ENCODE data around the gene C10orf67.

DNA sequence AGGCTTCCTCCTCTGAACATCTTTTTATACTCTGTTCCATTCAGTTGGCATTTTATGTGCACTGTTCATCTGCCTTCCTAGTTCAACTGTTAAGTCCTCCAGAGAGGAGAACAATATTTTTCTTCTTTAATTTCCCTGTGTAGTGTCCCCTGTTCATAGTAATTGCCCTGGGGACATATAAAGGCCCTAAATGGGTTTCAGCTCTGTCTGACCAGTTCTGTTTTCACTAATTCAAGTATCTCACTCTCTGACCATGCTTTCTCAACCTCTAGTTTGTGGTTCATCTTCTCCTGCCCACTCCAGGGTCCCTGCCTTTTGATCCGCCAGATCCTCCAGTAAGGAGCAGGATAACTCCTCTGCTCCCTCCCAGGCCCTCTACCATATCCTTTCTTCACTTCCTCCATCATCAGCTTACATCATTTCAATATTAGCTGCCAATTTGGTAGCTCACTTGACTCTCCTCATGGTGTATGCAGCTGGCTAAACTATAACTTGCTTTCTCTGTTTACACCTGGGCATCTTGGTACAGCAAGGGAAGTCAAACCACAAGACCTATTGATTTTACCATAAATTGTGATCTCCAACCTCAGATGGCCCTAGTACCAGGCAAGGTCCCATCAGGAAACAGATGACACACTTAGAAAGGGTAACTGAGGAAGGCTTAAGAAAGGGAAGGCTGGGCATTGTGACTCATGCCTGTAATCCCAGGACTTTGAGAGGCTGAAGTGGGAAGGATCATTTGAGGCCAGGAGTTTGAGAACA, 17.7 kb upstream of the C10orf67 start:
- TF ChIP-seq RFX5 (IDR thresholded peaks at IDR 0.05; ENCODE audit: borderline replicate concordance, low read depth, low read length) (no peak), BCL11A (IDR thresholded peaks at IDR 0.05; ENCODE audit: low read depth in 2 of 2, low read length in 2 of 2) (no peak), CREB1 (IDR thresholded peaks at IDR 0.05) (no peak), RAD21 (IDR thresholded peaks at IDR 0.05 in 1 of 2, conservative IDR thresholded peaks at IDR 0.05 in 1 of 2; ENCODE audit: low read depth in 2 of 2, low read length in 2 of 2) (no peak), EGR1 (IDR thresholded peaks at IDR 0.05; ENCODE audit: borderline replicate concordance, low read depth, low read length) (no peak), SIN3A (conservative IDR thresholded peaks at IDR 0.05 in 1 of 2, IDR thresholded peaks at IDR 0.05 in 1 of 2; ENCODE audit: low read depth in 1 of 2, low read length in 2 of 2) (no peak), POLR2A (IDR thresholded peaks at IDR 0.05; ENCODE audit: control extremely low read depth in 1 of 2, low read depth in 2 of 2, low read length in 2 of 2) (no peak), POLR2AphosphoS5 (IDR thresholded peaks at IDR 0.05; ENCODE audit: low read depth, low read length) (no peak), SUZ12 (IDR thresholded peaks at IDR 0.05; ENCODE audit: low read length) (no peak), EP300 (IDR thresholded peaks at IDR 0.05; ENCODE audit: borderline replicate concordance in 1 of 2, low read depth in 2 of 2, low read length in 2 of 2) (no peak), YY1 (IDR thresholded peaks at IDR 0.05; ENCODE audit: low read depth, low read length) (no peak)
- TF ChIP-seq, protein P1, sequence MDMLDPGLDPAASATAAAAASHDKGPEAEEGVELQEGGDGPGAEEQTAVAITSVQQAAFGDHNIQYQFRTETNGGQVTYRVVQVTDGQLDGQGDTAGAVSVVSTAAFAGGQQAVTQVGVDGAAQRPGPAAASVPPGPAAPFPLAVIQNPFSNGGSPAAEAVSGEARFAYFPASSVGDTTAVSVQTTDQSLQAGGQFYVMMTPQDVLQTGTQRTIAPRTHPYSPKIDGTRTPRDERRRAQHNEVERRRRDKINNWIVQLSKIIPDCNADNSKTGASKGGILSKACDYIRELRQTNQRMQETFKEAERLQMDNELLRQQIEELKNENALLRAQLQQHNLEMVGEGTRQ (IDR thresholded peaks at IDR 0.05; ENCODE audit: low read length) = no peak
- TF ChIP-seq, protein P2, sequence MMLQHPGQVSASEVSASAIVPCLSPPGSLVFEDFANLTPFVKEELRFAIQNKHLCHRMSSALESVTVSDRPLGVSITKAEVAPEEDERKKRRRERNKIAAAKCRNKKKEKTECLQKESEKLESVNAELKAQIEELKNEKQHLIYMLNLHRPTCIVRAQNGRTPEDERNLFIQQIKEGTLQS (IDR thresholded peaks at IDR 0.05; ENCODE audit: insufficient read depth, low read depth, low read length) = no peak
- TF ChIP-seq, protein P3, sequence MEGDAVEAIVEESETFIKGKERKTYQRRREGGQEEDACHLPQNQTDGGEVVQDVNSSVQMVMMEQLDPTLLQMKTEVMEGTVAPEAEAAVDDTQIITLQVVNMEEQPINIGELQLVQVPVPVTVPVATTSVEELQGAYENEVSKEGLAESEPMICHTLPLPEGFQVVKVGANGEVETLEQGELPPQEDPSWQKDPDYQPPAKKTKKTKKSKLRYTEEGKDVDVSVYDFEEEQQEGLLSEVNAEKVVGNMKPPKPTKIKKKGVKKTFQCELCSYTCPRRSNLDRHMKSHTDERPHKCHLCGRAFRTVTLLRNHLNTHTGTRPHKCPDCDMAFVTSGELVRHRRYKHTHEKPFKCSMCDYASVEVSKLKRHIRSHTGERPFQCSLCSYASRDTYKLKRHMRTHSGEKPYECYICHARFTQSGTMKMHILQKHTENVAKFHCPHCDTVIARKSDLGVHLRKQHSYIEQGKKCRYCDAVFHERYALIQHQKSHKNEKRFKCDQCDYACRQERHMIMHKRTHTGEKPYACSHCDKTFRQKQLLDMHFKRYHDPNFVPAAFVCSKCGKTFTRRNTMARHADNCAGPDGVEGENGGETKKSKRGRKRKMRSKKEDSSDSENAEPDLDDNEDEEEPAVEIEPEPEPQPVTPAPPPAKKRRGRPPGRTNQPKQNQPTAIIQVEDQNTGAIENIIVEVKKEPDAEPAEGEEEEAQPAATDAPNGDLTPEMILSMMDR (IDR thresholded peaks at IDR 0.05; ENCODE audit: control extremely low read depth in 1 of 3, insufficient read depth in 1 of 3, low read depth in 1 of 3, low read length in 3 of 3) = no peak

Data from H1 (cell line).